ENCODE data around the gene UNG. TPM values are rescaled to one million over a fixed set of nuclear protein-coding genes. Genes with fewer than 3 reads are reported as not detected.

The UNG gene
- total and polyA plus RNA-seq, 2 of the 8 experiments (the other 6 are each of a cell fraction or from before 2014, with no cell fraction given): 71.6 to 163 TPM

DNA sequence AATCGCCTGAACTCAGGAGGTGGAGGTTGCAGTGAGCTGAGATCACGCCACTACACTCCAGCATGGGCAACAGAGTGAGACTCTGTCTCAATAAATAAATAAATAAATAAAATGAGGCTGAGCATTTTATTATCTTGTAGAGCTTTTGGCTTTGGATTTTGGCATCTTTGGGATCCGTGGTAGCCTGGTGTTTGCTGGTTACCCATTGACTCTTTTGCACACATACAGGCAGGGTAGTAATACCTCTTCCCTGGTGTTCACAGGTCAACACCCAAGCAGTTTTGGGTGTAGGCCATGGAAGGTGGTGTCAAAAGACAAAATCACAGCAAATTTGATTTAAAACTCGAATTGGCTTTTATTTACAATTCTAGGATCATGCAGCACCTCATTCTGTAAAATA, 46.8 kb downstream of the UNG start:
- Histone ChIP-seq H3K4me1 (replicated peaks in 1 of 4; ENCODE audit: control insufficient read depth in 3 of 4, insufficient read depth in 4 of 4, low read length in 3 of 4) (no peaks in the 10 kb centered on the region), H3K27ac (ENCODE audit: low read depth, low read length) (no peak overlapping the region), H2BK5ac (ENCODE audit: low read depth, low read length) (no peak overlapping the region), H3K4me2 (ENCODE audit: insufficient read depth in 1 of 2, low read depth in 2 of 2, low read length in 2 of 2) (no peak overlapping the region), H2AFZ (ENCODE audit: low read length) (no peak overlapping the region), H3K4ac (replicated peaks; ENCODE audit: insufficient read length, low read depth, low read length) (no peak overlapping the region), H3K4me3 (ENCODE audit: extremely low read depth in 1 of 4, insufficient read depth in 2 of 4, low read depth in 3 of 4, low read length in 4 of 4) (no peak overlapping the region), H3K23me2 (ENCODE audit: low read depth, low read length) (no peaks in the 10 kb centered on the region), H2AK5ac (ENCODE audit: low read depth, low read length) (no peak overlapping the region), H3K9ac (replicated peaks in 1 of 4; ENCODE audit: extremely low read depth in 1 of 4, low read depth in 3 of 4, low read length in 3 of 4) (no peak overlapping the region), H3K18ac (ENCODE audit: extremely low read depth, low read length) (no peak overlapping the region), H4K5ac (ENCODE audit: insufficient read length, low read depth, low read length) (no peak overlapping the region), H3K9me3 (ENCODE audit: insufficient read depth in 2 of 2, low read depth in 1 of 2, low read length in 1 of 2) (no peaks in the 10 kb centered on the region), H4K20me1 (replicated peaks in 1 of 2; ENCODE audit: control insufficient read depth in 1 of 2, insufficient read depth in 2 of 2, low read length in 2 of 2) (no peaks in the 10 kb centered on the region), H3K56ac (replicated peaks; ENCODE audit: insufficient read length, low read depth, low read length) (no peak overlapping the region), H3K27me3 (replicated peaks in 1 of 4; ENCODE audit: control insufficient read depth in 3 of 4, extremely low read depth in 1 of 4, insufficient read depth in 3 of 4, low read length in 3 of 4) (no peaks in the 10 kb centered on the region), H3K36me3 (ENCODE audit: control insufficient read depth in 2 of 4, insufficient read depth in 4 of 4, low read length in 3 of 4) (no peaks in the 10 kb centered on the region), H4K91ac (replicated peaks; ENCODE audit: insufficient read length, low read length) (no peak overlapping the region), H2BK120ac (replicated peaks; ENCODE audit: low read depth, low read length) (no peak overlapping the region), H2BK20ac (ENCODE audit: low read length) (no peak overlapping the region), H3K79me1 (ENCODE audit: low read depth, low read length) (no peaks in the 10 kb centered on the region), H4K8ac (ENCODE audit: extremely low read depth, insufficient read depth, low read length) (no peak overlapping the region), H3K23ac (ENCODE audit: insufficient read length) (no peak overlapping the region), H3K14ac (ENCODE audit: insufficient read length) (no peak overlapping the region), H2BK12ac (ENCODE audit: low read depth, low read length) (no peak overlapping the region), H3K79me2 (ENCODE audit: control insufficient read depth in 1 of 2, insufficient read depth in 2 of 2, low read length in 2 of 2) (no peaks in the 10 kb centered on the region), H2BK15ac (ENCODE audit: low read length) (no peak overlapping the region)
- POLR2A ChIA-PET (ENCODE audit: partially characterized antibody): interaction anchor here (1.6 kb wide), 1 partner anchor 11 kb away, joined by 4 read pairs; no protein-coding TSS in a partner anchor
- FAIRE-seq (no peak), DNase-seq (ENCODE audit: low read depth in 1 of 2, low spot score in 2 of 2) (no peak)
- TF ChIP-seq RFX5 (IDR thresholded peaks at IDR 0.05; ENCODE audit: borderline replicate concordance, low read depth, low read length) (no peak), TEAD4 (IDR thresholded peaks at IDR 0.05; ENCODE audit: low read depth, low read length) (no peak), EP300 (IDR thresholded peaks at IDR 0.05; ENCODE audit: borderline replicate concordance in 1 of 2, low read depth in 2 of 2, low read length in 2 of 2) (no peak), BACH1 (IDR thresholded peaks at IDR 0.05; ENCODE audit: low read length) (no peak), TAF7 (optimal IDR thresholded peaks at IDR 0.05; ENCODE audit: borderline replicate concordance, low read depth, low read length) (no peak)
- WGBS, 2 experiments (ENCODE audit: extremely low coverage in 1 of 2, insufficient coverage in 1 of 2, insufficient read length in 1 of 2, insufficient replicate concordance in 2 of 2, low coverage in 1 of 2, low lambda C conversion rate in 2 of 2, missing lambda C conversion rate in 1 of 2): 54% methylated on average over 4 of the region's 4 CpGs; no CpG with 5 or more reads in 1 of the 2 experiments
- CTCF ChIA-PET (ENCODE audit: partially characterized antibody): interaction anchor here (0.8 to 2.1 kb wide), 4 partner anchors 10 to 111 kb away, joined by 3 to 10 read pairs (median 4); no protein-coding TSS in a partner anchor
